BJ (cell line): ENCODE measurements around the gene CCDC121. TPM values are rescaled to one million over a fixed set of nuclear protein-coding genes. Genes with fewer than 3 reads are reported as not detected.

Experiments used
- CTCF ChIA-PET: fragments of 350-600 bp; formaldehyde crosslinking; extraction: SDS; loops from one replicate; lab custom pipeline; 2021; ENCODE audit warnings: antibody characterized with exemption, inconsistent platforms; lab: Yijun Ruan, JAX
- POLR2A ChIA-PET: fragments of 300-600 bp; sonication (Branson Sonifier 250); formaldehyde crosslinking; extraction: SDS; loops from one replicate; lab custom pipeline; 2021; ENCODE audit warnings: antibody characterized with exemption; lab: Charles Lee
- DNase-seq: peaks from one replicate; pipeline ENCODE4 v3.0.0-alpha.2; 2011; ENCODE audit warnings: low read depth
- H3K27me3 ChIP-seq: 2 replicates; pipeline ENCODE4 v1.6.0; 2011; ENCODE audit warnings: low read length; ENCODE audit not compliant: control insufficient read depth, insufficient read depth
- H3K36me3 ChIP-seq: 2 replicates; pipeline ENCODE4 v1.5.1; 2011; ENCODE audit warnings: low read length; ENCODE audit not compliant: control insufficient read depth, insufficient read depth
- H3K4me3 ChIP-seq: 2 replicates; pipeline ENCODE4 v1.5.1; 2011; ENCODE audit warnings: low read depth, mild to moderate bottlenecking, control low read depth, low read length
- polyA plus RNA-seq: library from polyadenylated mRNA; depleted of rRNA; stranded (reverse); fragments of >200 nt; gene quantifications from 2 replicates; pipeline ENCODE4 v1.2.3, GENCODE V29; 2011
- TF ChIP-seq, protein P1 (sequence below): IDR thresholded peaks from 2 replicates; pipeline ENCODE4 v1.5.1; 2011; ENCODE audit warnings: low read depth, mild to moderate bottlenecking, control low read depth, inconsistent platforms, low read length, moderate library complexity; ENCODE audit not compliant: insufficient read depth

The CCDC121 gene
- polyA plus RNA-seq, 1 experiment: 0.58 TPM

DNA sequence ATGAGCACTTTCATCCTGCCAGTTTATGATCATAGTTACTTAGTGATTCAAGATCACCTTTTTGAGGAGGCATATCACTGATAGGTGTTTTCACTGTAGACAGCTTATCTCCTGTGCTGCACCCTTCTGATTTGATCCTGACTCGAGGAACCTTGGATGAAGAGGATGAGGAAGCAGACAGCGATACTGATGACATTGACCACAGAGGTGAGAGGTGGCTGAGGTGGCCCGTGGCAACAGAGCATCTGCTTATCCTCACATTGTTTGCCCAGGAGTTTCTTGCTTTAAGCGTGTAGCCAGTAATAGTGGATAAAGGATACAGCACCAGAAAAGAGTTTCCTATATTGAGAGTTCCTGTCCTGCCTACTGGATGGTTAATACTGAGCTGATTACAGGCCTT is 18.9 kb upstream of the CCDC121 start:
- TF ChIP-seq, protein P1, sequence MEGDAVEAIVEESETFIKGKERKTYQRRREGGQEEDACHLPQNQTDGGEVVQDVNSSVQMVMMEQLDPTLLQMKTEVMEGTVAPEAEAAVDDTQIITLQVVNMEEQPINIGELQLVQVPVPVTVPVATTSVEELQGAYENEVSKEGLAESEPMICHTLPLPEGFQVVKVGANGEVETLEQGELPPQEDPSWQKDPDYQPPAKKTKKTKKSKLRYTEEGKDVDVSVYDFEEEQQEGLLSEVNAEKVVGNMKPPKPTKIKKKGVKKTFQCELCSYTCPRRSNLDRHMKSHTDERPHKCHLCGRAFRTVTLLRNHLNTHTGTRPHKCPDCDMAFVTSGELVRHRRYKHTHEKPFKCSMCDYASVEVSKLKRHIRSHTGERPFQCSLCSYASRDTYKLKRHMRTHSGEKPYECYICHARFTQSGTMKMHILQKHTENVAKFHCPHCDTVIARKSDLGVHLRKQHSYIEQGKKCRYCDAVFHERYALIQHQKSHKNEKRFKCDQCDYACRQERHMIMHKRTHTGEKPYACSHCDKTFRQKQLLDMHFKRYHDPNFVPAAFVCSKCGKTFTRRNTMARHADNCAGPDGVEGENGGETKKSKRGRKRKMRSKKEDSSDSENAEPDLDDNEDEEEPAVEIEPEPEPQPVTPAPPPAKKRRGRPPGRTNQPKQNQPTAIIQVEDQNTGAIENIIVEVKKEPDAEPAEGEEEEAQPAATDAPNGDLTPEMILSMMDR: no peak
- no peak for DNase-seq
- H3K36me3 ChIP-seq: no peaks in the 10 kb centered on the region; the same call in 1 of the 2 replicates
- H3K27me3 ChIP-seq: no peaks in the 10 kb centered on the region
- ChIA-PET POLR2A (no interaction called here), CTCF (interaction anchor here (1.0 to 2.2 kb wide), 2 partner anchors 36 to 238 kb away, joined by 3 to 10 read pairs; partner anchors contain the start of gene PPM1G)
- no peak overlapping the region for H3K4me3 ChIP-seq

DNA sequence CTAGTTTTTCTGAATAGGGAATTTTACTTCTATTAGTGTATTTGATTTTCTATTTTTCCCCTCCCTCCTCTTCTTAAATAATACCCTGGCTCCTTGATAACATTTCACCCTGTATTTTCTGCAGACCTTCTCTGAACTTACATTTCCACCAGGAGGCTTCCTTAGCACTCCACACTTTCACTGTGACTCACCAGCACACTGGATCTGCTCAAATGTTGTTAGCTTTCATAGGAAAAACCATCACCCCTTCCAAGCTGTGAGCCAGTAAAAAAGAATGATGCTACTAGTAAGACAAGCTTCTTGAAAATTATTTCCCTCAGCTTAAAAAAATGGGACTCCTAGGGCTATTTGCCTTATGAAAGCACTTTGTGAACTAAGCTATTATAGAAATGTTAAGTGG is 18.5 kb upstream of the CCDC121 start:
- CTCF ChIA-PET: interaction anchor here (1.0 to 2.2 kb wide), 2 partner anchors 36 to 238 kb away, joined by 3 to 10 read pairs; partner anchors contain the start of gene PPM1G
- no peaks in the 10 kb centered on the region; the same call in none of the 2 replicates for H3K36me3 ChIP-seq
- no peaks in the 10 kb centered on the region for H3K27me3 ChIP-seq
- no peak overlapping the region for H3K4me3 ChIP-seq
- TF ChIP-seq, protein P1: no peak
- no peak for DNase-seq
- POLR2A ChIA-PET: interaction anchor here (0.6 kb wide), 1 partner anchor 35 kb away, joined by 7 read pairs; no protein-coding TSS in a partner anchor

DNA sequence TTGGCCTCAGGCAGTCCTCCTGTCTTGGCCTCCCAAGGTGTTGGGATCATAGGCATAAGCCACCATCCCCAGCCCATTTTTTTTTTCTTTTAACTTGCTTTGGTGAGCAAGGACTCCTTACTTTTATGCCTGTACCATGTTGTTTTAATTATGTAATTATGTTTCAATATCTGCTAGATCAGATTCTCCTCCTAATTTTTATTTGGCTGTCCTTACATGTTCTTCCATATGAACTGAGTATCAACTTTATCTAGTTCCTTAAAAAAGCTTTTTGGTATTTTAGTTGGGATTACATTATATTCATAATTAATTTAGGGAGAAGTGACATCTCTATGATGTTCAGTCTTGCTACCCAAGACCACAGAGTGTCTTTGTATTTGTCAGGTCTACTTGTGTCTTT is 16.4 kb upstream of the CCDC121 start:
- DNase-seq: no peak
- Histone ChIP-seq H3K4me3 (no peak overlapping the region), H3K27me3 (no peaks in the 10 kb centered on the region), H3K36me3 (peaks cover 3% of the 10 kb centered on the region)
- TF ChIP-seq, protein P1: no peak
- ChIA-PET POLR2A (no interaction called here), CTCF (no interaction called here)

DNA sequence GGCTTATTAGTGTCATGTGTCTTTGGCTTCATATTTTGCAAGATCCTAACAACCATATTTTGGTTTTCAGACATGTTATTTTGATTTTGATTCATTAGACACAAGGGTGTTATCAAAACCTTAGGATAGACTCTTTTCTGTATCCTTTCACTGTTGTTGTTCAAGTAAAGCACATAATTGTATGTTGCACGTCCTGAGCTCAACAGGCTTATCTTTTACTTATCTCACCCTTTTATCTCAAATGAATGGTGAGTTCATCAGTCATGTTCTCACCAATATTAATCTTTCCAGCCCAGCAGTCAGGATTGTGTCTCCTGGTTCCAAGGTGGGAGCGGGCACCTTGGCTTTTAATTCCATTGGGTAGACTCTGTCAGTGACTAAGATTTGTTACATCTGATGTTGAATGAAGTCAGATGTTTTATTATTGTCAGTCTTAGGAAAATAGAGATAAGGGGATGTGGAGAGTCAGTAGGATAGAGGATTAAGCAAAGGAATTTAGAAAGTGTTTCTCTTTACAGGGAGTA is 12.0 kb upstream of the CCDC121 start:
- H3K27me3 ChIP-seq: no peaks in the 10 kb centered on the region
- ChIA-PET POLR2A (no interaction called here), CTCF (no interaction called here)
- H3K36me3 ChIP-seq: peaks cover 6% of the 10 kb centered on the region
- TF ChIP-seq, protein P1: no peak
- no peak overlapping the region for H3K4me3 ChIP-seq
- DNase-seq: no peak

DNA sequence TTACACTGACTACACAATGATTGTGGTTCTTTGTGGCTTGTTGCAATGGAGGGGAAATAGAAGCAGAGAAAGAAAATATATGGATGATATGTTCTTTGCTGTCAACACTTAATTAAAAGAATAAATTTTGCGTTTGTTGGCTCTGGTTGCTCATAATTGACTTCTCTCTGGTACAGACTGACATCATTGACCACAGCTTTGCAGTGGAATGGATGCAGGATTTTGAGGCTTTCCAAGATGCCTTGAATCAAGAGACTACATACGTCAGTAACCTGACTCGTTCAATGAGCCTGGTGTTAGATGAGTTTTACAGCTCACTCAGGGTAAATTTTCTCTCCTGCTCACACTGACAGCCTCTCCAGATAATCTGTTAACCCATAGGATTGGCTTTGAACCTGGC is 9.9 kb upstream of the CCDC121 start:
- ChIA-PET POLR2A (no interaction called here), CTCF (no interaction called here)
- DNase-seq: peak; percentile 11
- Histone ChIP-seq H3K4me3 (no peak overlapping the region), H3K27me3 (no peaks in the 10 kb centered on the region), H3K36me3 (peaks cover 14% of the 10 kb centered on the region)
- TF ChIP-seq, protein P1: no peak
